ENCODE data around the gene PNKP. TPM values are rescaled to one million over a fixed set of nuclear protein-coding genes. Genes with fewer than 3 reads are reported as not detected.

PNKP gene
- 38.1 TPM for polyA plus RNA-seq (ENCODE audit: insufficient read length)

DNA sequence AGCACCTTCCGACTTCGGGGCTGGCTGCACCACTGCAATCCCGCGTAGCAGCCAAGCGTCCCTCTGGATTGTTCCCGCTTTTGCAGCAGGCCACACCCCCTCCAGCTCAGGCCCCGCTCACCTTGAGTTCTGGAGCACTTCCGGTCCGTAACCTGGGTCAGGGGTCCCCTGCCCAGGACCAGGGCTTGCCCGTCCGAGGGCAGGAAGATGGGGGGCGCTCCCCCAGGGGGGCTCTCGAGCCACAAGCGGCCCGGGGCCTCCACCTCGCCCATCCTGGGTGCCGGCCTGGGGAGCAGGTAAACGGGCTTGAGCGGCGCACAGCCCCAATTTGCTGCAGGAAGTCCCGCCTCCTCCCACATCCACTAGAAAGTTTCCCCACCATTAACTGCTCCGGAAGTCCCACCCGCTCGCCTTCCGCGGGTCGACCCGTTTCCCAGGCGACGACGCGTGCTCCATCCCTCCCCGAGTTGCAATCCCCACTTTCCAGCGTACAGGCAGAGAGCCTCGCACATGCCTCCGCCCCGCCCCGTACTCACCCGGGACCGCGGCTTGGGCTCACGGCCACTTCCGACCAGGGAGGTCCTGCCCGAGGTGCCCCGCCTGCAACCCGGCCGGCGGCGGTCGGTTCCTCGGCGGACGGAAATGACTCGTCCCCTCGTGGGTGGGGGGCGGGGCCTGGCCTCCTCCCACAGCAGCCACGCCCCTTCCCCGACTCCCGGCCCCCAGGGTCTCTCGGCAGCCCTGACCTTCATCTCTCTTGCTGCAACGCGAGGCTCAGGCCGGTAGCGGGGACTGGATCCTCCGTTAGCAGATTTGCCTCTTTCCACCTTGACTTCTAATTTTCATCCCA is at the start of gene PNKP:
Gene PNKP (minus strand): TSS at position 644 of the 850 bp plus-strand sequence. CDS start 372 bp downstream, at position 272.
- DNase-seq (ENCODE audit: low read depth) = peak; percentile 82

DNA sequence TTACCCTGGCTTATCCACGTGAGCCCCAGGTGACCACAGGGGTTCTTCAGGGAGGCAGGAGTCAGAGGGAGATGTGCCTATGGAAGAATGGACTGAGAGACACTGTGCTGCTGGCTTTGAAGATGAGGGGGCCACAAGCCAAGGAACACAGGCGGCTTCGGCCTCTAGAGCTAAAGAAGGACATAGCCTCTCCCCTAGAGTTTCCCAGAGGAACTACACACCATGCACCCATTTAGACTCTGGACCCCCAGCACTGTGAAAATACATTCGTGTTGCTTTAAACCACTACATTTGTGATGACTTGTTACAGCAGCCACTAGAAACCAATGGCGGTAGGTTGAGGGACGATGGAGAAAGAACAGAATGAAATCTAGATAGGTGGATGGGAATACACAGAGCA is 47.9 kb upstream of the PNKP start:
- no peak for DNase-seq (ENCODE audit: low read depth)

DNA sequence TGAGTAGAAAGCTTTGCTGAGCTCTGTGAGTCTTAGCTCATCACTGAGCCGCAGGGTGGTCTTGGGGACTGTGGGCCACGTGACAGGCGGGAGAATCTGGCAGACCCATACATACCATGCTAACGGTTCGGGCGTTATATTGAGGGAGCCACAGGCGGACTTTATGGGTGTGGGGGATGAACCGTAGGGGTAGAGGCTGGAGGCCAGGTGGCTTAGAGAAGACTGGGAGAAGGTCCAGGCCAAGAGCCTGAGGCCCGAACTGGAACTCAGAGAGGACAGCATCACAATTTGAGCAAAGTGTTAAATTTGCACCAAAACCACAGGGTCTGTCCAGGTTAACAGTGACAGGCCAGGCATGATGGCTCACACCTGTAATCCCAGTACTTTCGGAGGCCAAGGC is 46.3 kb upstream of the PNKP start:
- DNase-seq (ENCODE audit: low read depth) = no peak

DNA sequence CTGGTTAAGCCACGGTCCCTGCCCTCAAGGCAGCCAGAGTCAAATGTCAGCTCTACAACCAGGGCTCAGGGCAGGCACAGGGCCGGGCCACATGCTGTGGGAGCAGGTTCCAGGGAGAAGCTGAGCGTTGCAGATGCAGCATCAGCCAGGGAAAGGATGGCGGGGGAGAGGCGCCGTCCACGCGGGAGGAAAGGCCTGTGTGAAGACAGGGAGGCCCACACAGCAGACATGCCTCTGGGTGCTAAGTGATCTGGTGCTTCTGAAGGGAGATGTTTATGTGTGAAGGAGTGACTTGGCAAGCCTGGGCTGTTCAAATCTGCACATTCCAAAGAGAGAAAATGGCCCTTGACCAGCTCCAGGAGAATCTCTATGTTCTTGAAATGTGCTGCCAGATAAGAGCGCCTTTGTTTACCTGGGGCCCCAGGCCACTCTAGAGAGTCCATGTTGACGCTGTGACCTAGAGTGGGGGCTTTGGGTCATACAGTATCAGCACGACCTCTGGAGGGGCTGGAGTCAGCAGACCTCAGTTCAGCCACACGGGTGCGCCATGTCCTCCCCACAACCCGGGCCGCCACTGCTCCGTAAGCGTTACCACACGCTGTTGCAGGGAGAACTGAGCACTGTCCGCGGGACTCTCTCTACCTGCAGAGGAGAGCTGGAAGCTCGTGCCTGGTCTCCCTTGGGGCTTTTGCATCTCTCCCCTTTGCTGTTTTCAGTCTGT is 45.7 kb upstream of the PNKP start:
- DNase-seq (ENCODE audit: low read depth) = no peak

DNA sequence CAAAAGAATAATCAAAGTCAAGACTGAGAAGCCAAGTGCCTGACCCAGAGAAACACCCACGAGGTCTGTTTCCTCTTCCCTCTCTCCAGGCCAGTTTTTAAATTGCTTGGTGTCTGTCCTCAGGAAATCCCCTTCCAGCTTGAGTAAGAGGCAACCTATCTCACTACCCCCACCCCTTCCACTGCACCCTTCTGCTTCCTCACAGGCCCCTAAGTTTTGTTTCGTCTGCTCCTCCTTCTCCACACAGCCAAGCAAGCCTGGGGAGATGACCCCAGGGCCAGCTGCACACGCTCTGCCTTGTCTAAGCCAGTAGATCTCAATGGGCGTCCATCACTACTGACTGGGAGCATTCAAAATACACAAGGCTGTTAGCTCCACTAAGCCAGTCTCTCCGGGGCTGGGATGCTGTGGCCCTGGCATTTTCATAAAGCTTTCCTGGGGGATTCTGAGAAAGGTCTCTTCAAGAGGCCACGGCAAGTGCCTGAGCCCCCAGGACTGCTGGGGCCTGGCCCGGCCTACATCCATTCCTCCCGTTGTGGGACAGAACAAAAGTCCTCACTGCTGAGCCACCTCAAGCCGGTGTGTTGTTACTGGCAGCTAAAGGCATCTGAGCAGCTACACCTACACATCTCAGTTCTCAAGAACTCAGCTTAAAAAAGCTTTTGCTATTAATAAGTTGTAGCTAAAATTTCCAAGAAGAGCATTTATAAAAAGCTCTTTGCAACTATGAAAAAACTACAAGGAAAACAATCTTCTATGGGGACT is 44.2 kb upstream of the PNKP start:
- DNase-seq (ENCODE audit: low read depth) = no peak

DNA sequence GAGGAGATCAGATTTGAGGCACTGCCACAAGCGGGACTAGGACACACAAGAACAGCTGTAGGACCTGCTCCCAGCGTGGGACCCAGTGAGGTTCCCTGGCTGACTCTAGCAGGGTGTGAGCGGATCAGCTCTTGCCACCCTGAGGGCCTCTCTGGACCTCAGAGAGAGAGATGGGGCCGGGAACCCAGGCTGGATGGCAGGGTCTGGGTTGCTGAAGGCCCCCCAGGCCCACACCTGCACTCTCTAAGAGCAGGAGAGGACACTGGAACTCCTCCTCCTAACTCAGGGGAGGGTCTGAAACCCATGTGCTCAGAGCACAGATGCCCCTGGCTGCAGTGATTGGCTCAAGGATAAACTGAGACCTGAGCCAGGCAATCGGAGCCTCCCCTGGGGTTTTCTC is 42.8 kb upstream of the PNKP start:
- DNase-seq (ENCODE audit: low read depth) = no peak

DNA sequence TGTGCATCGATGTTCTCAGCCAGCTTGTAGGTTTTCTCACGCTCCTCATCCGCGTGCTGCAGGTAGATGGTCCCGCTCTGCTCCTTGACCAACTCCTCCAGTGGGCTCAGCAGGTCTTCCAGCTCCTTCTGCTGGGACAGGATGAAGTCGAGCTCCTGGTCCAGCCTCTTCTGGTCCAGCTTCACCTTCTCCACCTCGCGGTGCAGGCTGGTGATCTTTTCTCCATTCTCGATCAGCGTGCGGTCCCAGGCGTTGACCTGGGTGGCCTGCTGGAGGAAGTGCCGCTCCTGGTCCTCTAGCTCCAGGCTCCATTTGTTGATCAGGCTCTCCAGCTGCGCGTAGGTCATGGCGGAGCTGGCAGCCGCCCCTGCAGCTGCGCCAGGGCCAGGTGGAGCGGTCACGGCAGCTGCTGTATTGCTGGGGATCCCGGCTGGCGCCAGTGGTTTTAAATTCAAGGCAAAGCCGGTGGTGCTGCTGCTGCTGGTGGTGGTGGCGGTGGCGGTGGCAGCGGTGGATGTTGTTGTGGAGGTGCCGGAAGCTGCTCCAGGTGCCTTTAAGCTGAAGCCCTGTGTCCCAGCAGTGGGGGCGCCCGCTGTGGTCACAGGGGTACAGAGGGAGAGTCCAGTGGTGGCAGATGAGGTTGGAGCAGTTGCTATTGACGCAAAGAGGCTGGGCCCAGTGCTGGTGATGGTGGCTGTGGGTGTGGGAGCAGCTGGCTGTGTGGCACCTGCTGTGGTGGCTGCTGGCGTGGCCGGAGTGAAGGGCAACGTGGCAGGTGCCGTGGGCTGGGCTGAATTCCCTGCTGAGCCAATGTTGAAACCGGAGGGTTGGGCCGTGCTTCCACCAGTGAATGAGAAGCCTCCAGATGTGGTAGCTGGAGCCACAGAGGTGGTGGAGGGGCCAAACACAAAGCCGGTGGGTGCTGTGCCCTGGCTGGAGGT is 41.4 kb upstream of the PNKP start:
- no peak for DNase-seq (ENCODE audit: low read depth)

DNA sequence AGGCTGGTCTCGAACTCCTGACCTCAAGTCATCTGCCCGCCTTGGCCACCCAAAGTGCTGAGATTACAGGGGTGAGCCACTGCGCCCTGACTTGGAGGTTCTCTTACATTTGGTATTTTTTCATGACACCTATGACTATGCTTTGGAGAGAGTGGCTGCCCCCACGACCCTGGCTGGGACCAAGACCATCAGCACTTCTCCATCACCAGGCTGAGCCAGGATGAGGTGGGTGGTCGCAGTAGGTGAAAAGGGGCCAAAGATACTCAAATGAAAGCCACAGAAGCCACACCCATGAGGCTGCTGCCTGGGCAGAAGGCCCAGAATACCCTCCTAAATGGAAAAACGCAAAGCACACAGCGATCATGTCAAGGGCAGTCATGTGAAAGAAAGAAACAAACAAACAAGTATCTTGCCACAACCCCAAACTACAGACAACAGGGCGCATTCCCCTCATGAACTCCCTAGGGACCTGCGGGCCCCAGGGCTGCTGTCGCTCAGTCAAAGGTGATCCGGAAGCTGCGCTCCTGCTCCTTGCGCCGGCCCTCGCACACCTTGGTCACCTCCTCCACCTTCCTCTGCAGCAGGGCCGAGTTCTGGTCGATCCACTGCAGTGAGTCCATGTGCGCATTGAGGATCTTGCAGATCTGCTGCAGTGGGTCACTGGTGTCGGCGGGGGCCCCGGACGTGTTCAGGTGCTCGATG is 40.5 kb upstream of the PNKP start:
- no peak for DNase-seq (ENCODE audit: low read depth)

DNA sequence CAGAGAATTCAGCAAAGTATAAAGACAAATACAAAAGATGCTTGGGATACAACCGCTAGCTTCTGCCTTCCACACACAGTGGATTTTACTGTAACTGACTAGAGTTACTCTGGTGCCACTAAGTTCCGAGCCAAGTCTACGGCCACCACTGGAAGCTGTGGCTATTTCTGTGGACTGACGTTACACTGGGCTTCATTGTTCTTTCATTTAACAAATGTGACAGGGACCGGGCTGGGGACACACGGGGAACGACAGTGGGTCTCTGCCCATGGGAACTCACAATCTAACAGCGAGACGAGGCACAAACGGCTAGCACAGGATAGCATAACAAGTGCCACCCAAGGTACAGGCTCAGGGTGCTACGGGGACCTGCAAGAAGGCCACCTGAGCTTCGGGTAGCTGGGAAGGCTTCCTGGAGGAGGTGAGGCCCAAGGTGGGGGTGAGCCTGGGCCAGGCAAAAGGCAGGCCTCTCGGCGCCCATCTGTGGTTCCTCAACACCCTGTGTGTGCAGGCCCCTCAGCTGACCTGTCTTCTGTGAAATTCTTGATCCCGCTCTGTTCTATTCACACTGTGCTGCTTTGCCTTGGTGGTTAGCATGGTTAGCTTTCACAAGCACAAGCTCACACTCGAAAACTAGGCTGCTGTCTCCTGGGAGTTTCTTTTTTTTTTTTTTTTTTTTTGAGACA is 39.6 kb upstream of the PNKP start:
- no peak for DNase-seq (ENCODE audit: low read depth)

DNA sequence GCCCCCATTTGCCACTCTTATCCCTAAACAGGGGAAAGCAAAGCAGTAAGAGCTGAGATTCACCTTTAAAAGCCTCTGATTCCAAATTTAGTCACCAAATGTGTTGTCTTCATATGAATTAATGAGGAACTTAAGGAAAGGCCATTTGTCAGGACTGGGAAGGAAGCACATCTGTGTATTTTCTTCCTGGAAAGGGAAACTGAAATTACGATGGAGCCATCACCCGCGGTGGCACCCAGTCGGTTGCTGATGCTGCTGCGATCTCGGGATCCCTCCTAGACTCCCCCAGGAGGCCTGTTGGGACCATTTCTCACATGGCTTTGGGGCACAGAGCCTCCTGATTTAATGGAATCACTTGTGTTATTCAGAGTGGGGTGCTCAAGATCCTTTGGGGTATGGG is 36.8 kb upstream of the PNKP start:
- DNase-seq (ENCODE audit: low read depth) = no peak

DNA sequence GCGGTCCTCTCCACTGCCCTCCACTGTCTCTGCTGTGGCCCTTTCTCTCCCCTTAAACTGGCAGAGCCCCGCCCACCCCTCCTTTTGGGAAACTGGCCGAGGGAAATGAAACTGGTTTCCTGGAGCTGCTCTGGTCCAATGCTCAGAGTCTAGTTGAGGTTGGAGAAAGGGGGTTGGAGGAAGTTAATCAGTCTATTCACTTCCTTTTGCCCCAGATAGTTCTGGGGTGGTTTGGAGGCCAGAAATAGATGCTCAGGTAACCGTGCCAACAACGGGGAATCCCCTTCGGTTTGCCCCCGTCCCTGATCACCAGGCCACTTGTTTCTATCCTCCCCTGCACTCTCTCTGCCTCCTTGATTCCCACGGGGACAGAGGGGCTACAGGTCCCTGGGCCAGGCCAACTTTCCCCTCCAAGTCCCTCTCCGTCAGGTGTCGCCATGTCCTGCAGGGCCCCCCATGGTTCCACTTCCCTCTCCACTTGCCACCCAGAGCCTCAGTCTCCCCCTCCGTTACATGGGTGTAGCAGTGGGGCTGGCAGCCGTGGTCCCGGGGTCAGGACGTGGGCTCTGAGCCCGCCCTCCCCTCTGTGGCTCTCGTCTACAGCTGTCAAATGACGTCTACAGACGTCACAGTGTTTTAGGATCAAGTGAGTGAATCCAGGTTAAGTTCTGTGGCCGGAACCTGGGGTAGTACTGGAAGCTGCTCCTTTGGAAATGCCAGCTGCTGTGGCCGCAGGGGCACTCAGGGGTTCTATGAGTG is 29.7 kb upstream of the PNKP start, which contains the start of gene IL4I1:
Gene IL4I1 (minus strand): TSS at position 25 of the 759 bp plus-strand sequence. CDS start 727 bp downstream, outside the sequence.
- no peak for DNase-seq (ENCODE audit: low read depth)

DNA sequence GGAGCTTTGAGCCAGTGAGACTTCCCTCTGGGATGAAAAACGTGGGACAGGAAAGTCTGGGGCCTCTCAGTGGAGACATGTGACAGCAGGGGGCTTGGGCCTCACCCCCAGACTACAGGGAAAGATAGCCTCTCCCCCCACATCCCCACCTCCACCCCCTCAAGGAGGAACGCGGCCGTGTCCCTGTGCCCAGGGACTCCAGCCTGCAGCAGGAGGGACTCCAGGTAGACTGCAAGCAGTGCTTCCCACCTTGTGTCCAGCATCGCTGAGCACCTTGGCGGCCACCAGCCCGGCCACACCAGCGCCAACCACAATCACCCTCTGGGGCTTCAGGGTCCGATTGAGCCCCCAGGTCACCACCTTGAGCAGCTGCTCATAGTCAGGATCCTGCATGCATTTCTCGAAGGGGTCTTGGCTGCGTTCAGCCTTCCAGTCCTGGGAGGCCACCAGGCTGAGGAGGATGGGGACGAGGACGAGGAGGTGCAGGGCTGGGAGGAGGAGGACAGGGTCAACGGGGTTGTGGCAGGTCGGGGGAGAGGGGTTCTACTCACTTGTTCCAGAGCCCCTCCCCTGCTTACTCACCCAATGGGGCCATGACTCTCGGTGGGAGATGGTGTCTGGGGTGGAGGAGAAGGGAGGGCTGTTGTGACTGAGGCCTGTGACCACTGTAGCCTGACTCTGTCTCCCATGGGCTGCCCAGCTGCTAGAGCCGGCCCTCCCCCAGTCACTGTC is 28.4 kb upstream of the PNKP start:
- DNase-seq (ENCODE audit: low read depth) = no peak

DNA sequence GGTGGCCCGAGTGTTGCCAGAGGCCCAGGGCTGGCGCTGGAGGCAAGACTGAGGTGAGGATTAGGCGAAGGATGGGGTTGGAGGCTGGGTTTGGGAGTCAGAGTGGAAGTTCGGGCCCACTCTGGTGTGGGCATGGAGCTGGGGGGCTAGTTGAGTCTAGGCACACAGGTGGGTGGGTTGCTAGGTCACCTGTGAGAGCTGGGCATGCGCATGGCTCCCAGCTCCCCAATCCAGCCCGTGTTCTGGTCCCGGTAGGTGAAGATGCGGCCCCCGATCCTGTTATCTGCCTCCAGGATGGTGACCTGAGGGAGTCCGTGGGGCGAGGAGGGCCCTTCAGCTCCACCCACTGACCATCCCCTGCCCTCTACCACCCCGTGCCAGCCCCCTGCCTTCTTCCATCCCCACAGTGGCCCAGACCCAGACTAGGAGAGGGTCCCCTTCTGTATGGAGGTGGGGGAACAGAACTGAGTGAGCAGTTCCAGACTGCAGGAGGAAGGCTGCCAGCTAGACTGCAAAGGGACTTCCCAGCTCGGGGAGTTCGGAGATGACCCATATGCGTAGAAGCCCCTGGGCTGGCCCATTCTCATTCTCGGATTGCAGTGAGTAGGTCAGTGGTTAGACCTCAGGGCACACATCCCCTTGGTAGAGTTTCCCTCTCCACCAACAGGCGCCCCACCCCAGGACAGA is 27.6 kb upstream of the PNKP start:
- DNase-seq (ENCODE audit: low read depth) = no peak

DNA sequence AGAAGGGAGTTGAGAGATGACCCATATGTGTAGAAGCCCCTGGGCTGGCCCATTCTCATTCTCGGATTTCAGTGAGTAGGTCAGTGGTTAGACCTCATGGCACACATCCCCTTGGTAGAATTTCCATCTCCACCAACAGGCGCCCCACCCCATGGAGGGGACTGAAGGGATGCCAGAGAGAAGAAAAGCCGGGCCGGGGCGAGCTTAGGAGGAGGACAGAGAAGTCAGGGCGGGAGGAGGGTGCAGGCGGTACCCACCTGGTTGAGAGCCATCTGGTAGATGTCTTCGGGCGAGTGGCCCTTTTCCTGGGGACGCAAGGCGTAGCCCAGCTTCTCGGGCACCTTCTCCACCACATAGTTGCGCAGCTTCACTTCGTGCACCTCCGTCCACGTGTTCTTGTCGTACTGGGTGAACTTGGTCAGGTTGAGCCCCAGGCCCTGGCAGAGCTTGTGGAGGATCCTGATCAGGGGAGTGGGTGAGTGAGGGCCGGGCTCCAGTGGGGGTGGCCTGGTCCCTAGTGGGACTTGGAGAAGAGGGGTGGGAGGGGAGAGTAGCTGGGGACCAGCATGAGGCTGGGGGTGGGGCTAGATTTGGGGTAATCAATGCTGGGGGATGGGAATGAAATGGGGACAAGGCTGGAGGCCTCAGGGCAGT is 26.8 kb upstream of the PNKP start:
- DNase-seq (ENCODE audit: low read depth) = no peak

DNA sequence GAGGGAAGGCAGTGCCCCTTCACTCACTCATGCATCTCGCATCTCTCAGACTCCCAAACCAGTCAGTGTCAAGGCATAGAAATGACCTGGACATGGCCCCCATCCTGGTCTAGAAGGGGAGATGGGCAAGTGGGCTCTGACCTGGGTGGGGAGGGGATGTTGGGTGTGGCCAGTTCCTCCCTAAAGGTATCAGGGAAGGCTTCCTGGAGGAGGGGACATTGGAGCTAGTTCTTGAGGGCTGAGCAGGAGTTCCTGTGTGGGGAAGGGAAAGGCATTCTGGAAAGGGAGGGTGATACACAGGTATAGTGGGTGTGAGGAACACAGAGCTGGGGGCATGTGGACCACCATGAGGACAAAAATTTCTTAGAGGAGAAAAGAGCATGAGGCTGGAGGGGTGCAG is 25.3 kb upstream of the PNKP start:
- no peak for DNase-seq (ENCODE audit: low read depth)

DNA sequence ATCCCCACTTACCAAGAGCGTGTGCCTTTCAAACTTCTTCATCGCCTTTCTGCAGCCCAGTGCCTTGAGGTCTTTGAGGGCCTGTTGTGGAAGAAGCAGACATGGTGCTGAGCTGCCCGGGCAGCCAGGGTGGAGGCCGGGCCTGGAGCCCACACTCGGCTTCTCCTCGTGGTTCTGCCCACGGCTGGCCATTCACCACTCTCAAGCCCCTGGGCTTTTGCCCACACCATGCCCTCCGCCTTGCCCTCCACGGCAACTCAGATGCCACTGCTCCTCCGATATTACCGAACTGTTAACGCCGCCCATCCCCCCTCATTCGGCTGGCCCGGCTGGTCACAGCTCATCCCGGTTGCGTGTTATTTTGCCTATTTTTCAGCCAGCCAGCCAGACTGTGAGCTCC is 24.0 kb upstream of the PNKP start:
- DNase-seq (ENCODE audit: low read depth) = no peak
